Measurements from ENCODE around the gene ETNK2.
"Not testable (repeated sequence)": the region's sequence is repeated elsewhere in the genome, so short reads cannot be mapped to it uniquely, and the experiment has no call there.

The ETNK2 gene

DNA sequence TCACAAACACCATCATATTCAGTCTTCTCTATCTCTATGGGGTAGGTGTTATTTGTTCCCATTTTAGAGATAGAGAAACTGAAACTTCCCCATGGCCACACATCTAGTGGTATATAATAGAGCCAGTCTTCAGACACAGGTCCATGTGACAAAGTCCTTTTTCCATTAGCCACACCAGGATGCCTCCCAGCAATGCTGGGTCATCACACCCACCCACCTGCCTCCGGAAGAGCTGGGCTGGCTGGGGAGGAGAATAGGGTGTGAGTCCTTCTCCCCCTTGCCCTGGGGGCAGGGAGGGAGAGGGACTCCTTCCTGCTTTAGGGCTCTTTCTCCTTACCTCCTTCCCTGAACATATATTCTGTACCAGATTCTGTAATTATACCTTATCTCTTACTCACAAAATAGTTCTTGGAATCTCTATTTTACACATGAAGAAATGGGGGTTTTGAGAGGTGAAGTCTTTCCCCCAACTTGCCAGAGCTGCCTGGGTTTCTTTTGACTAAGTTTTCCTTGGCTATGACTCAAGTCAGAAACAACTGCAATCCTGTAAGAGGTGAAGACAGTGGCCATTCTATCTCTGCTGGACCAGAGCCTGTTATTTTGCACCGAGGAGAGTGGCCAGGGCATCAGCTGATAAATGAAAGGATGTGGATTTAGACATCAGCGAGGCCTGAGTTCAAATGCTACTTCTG lies 49.0 kb downstream of the ETNK2 start:
- Histone ChIP-seq H3K4me3 (ENCODE audit: low read depth in 1 of 2, low read length in 2 of 2) (no peak overlapping the region), H3K9ac (ENCODE audit: low read depth in 1 of 2, low read length in 2 of 2) (no peak overlapping the region), H3K9me3 (ENCODE audit: control insufficient read depth in 1 of 2, low read length in 2 of 2) (no peaks in the 10 kb centered on the region), H3K4me1 (ENCODE audit: control insufficient read depth in 1 of 2, insufficient read depth in 2 of 2, low read length in 2 of 2) (peaks cover 29 to 34% of the 10 kb centered on the region in 2 donors), H3K27me3 (ENCODE audit: control insufficient read depth in 1 of 2, insufficient read depth in 2 of 2, low read length in 2 of 2) (no peaks in the 10 kb centered on the region), H3K27ac (ENCODE audit: low read depth, low read length) (no peak overlapping the region), H3K36me3 (ENCODE audit: control insufficient read depth in 1 of 2, insufficient read depth in 2 of 2, low read length in 2 of 2) (no peaks in the 10 kb centered on the region)

DNA sequence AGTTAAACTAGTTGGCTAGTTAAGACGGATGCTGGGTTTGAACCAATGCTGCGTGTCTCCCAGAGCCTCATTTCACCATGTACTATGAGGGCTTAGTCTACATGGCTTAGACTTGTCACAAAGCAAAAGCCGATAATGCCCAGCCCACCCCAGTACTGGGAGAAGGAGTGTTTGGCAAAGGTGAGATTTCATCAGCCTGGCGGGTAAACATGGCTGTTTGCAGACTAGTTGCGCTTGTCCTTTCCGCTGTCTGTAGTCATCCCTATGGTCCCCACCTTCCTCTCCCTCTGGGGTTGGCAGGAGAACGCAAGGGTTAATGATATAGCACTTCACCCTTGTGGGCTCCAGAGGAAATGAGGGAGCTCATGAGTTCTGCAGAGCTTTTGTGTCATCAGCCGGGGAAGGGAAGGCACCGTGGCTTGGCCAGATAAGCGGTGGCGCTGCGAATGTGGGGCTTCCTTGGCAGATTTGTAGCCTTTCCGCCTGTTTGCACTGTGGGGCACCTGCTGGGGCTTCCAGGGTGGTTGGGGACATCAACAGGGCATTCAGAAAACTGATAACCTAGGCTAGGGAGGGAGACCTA lies 49.7 kb downstream of the ETNK2 start:
- H3K27me3 ChIP-seq (ENCODE audit: control insufficient read depth in 1 of 2, insufficient read depth in 2 of 2, low read length in 2 of 2), result no peaks in the 10 kb centered on the region
- no peaks in the 10 kb centered on the region for H3K36me3 ChIP-seq (ENCODE audit: control insufficient read depth in 1 of 2, insufficient read depth in 2 of 2, low read length in 2 of 2)
- H3K4me1 ChIP-seq (ENCODE audit: control insufficient read depth in 1 of 2, insufficient read depth in 2 of 2, low read length in 2 of 2), result peaks cover 29 to 34% of the 10 kb centered on the region in 2 donors
- H3K9me3 ChIP-seq (ENCODE audit: control insufficient read depth in 1 of 2, low read length in 2 of 2), result no peaks in the 10 kb centered on the region
- H3K4me3 ChIP-seq (ENCODE audit: low read depth in 1 of 2, low read length in 2 of 2), result no peak overlapping the region
- H3K9ac ChIP-seq (ENCODE audit: low read depth in 1 of 2, low read length in 2 of 2), result no peak overlapping the region
- no peak overlapping the region for H3K27ac ChIP-seq (ENCODE audit: low read depth, low read length)

GRCh38 chr1:204099754-204100153 lies 52.1 kb downstream of the ETNK2 start:
- peaks cover 29 to 35% of the 10 kb centered on the region in 2 donors for H3K4me1 ChIP-seq (ENCODE audit: control insufficient read depth in 1 of 2, insufficient read depth in 2 of 2, low read length in 2 of 2)
- not testable (repeated sequence) for H3K4me3 ChIP-seq (ENCODE audit: low read depth in 1 of 2, low read length in 2 of 2); H3K27ac ChIP-seq (ENCODE audit: low read depth, low read length); H3K9me3 ChIP-seq (ENCODE audit: control insufficient read depth in 1 of 2, low read length in 2 of 2); H3K9ac ChIP-seq (ENCODE audit: low read depth in 1 of 2, low read length in 2 of 2); H3K27me3 ChIP-seq (ENCODE audit: control insufficient read depth in 1 of 2, insufficient read depth in 2 of 2, low read length in 2 of 2); H3K36me3 ChIP-seq (ENCODE audit: control insufficient read depth in 1 of 2, insufficient read depth in 2 of 2, low read length in 2 of 2)

- no peaks in the 10 kb centered on the region for H3K9me3 ChIP-seq (ENCODE audit: control insufficient read depth in 1 of 2, low read length in 2 of 2)
- H3K4me3 ChIP-seq (ENCODE audit: low read depth in 1 of 2, low read length in 2 of 2), result no peak overlapping the region
- no peaks in the 10 kb centered on the region for H3K27me3 ChIP-seq (ENCODE audit: control insufficient read depth in 1 of 2, insufficient read depth in 2 of 2, low read length in 2 of 2)
- peaks cover 25 to 28% of the 10 kb centered on the region in 2 donors for H3K4me1 ChIP-seq (ENCODE audit: control insufficient read depth in 1 of 2, insufficient read depth in 2 of 2, low read length in 2 of 2)
- no peak overlapping the region for H3K9ac ChIP-seq (ENCODE audit: low read depth in 1 of 2, low read length in 2 of 2)
- no peak overlapping the region for H3K27ac ChIP-seq (ENCODE audit: low read depth, low read length)
- H3K36me3 ChIP-seq (ENCODE audit: control insufficient read depth in 1 of 2, insufficient read depth in 2 of 2, low read length in 2 of 2), result no peaks in the 10 kb centered on the region
Observed at GRCh38 chr1:204098683-204099082, 53.2 kb downstream of the ETNK2 start.

DNA sequence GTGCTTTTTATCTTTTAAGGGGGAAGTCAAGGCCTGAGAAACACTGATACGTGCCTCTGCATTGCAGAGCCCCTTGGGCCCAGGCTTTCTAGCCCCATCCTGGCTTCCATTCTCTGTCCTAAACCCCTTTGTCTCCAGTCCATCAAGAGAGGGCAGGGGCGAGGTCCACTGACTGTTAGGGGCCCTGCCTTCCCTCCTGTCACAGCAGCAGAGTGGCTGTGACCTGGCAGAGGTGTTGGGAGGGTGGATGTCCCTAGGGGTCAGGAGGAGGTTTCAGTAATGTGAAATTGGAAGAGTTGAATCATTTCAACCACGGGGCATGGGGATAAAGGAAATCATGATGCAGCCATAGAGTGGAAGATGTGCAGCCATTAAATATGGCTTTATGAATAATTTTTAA lies 54.9 kb downstream of the ETNK2 start:
- H3K36me3 ChIP-seq (ENCODE audit: control insufficient read depth in 1 of 2, insufficient read depth in 2 of 2, low read length in 2 of 2), result no peaks in the 10 kb centered on the region
- H3K9ac ChIP-seq (ENCODE audit: low read depth in 1 of 2, low read length in 2 of 2), result no peak overlapping the region
- H3K4me1 ChIP-seq (ENCODE audit: control insufficient read depth in 1 of 2, insufficient read depth in 2 of 2, low read length in 2 of 2), result peaks cover 20 to 25% of the 10 kb centered on the region in 2 donors
- H3K4me3 ChIP-seq (ENCODE audit: low read depth in 1 of 2, low read length in 2 of 2), result no peak overlapping the region
- no peaks in the 10 kb centered on the region for H3K27me3 ChIP-seq (ENCODE audit: control insufficient read depth in 1 of 2, insufficient read depth in 2 of 2, low read length in 2 of 2)
- no peaks in the 10 kb centered on the region for H3K9me3 ChIP-seq (ENCODE audit: control insufficient read depth in 1 of 2, low read length in 2 of 2)
- no peak overlapping the region for H3K27ac ChIP-seq (ENCODE audit: low read depth, low read length)

- Histone ChIP-seq H3K9me3 (ENCODE audit: control insufficient read depth in 1 of 2, low read length in 2 of 2) (no peaks in the 10 kb centered on the region), H3K4me3 (ENCODE audit: low read depth in 1 of 2, low read length in 2 of 2) (no peak overlapping the region), H3K27me3 (ENCODE audit: control insufficient read depth in 1 of 2, insufficient read depth in 2 of 2, low read length in 2 of 2) (no peaks in the 10 kb centered on the region), H3K4me1 (ENCODE audit: control insufficient read depth in 1 of 2, insufficient read depth in 2 of 2, low read length in 2 of 2) (peaks cover 19 to 21% of the 10 kb centered on the region in 2 donors), H3K27ac (ENCODE audit: low read depth, low read length) (no peak overlapping the region), H3K9ac (ENCODE audit: low read depth in 1 of 2, low read length in 2 of 2) (no peak overlapping the region), H3K36me3 (ENCODE audit: control insufficient read depth in 1 of 2, insufficient read depth in 2 of 2, low read length in 2 of 2) (no peaks in the 10 kb centered on the region)
Observed at GRCh38 chr1:204094856-204095634, 56.8 kb downstream of the ETNK2 start.

DNA sequence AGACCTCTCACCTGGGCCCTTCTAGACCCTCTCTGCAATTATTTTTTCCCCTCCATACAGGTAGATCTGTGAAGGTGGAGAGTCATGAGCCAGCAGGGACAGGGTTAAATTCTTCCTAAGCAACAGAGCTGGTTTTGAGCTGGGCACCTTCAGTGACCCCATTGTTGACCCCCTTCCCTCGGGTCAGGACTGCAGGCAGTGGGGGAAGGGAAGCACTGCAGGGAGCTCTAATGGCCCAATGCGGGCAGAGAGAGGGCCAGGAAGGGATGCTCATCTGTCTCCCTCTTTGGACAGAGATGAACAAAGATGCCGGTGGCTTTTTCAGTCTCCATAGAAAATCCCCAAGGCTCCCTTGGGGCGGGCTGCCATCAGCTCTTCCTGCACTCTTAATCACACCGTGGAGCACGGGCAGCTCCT lies 57.5 kb downstream of the ETNK2 start:
- Histone ChIP-seq H3K27ac (ENCODE audit: low read depth, low read length) (no peak overlapping the region), H3K9me3 (ENCODE audit: control insufficient read depth in 1 of 2, low read length in 2 of 2) (no peaks in the 10 kb centered on the region), H3K4me1 (ENCODE audit: control insufficient read depth in 1 of 2, insufficient read depth in 2 of 2, low read length in 2 of 2) (peaks cover 19 to 21% of the 10 kb centered on the region in 2 donors), H3K4me3 (ENCODE audit: low read depth in 1 of 2, low read length in 2 of 2) (no peak overlapping the region), H3K27me3 (ENCODE audit: control insufficient read depth in 1 of 2, insufficient read depth in 2 of 2, low read length in 2 of 2) (no peaks in the 10 kb centered on the region), H3K36me3 (ENCODE audit: control insufficient read depth in 1 of 2, insufficient read depth in 2 of 2, low read length in 2 of 2) (no peaks in the 10 kb centered on the region), H3K9ac (ENCODE audit: low read depth in 1 of 2, low read length in 2 of 2) (no peak overlapping the region)

GRCh38 chr1:204093781-204094180 lies 58.1 kb downstream of the ETNK2 start:
- Histone ChIP-seq H3K4me3 (ENCODE audit: low read depth in 1 of 2, low read length in 2 of 2) (peak overlapping the region in 1 of 2 donors; percentile 14), H3K9ac (ENCODE audit: low read depth in 1 of 2, low read length in 2 of 2) (peak overlapping the region in 1 of 2 donors; percentile 33), H3K27ac (ENCODE audit: low read depth, low read length) (peak overlapping the region; percentile 82), H3K4me1 (ENCODE audit: control insufficient read depth in 1 of 2, insufficient read depth in 2 of 2, low read length in 2 of 2) (peaks cover 19 to 22% of the 10 kb centered on the region in 2 donors), H3K9me3 (ENCODE audit: control insufficient read depth in 1 of 2, low read length in 2 of 2) (no peaks in the 10 kb centered on the region), H3K27me3 (ENCODE audit: control insufficient read depth in 1 of 2, insufficient read depth in 2 of 2, low read length in 2 of 2) (no peaks in the 10 kb centered on the region), H3K36me3 (ENCODE audit: control insufficient read depth in 1 of 2, insufficient read depth in 2 of 2, low read length in 2 of 2) (no peaks in the 10 kb centered on the region)

DNA sequence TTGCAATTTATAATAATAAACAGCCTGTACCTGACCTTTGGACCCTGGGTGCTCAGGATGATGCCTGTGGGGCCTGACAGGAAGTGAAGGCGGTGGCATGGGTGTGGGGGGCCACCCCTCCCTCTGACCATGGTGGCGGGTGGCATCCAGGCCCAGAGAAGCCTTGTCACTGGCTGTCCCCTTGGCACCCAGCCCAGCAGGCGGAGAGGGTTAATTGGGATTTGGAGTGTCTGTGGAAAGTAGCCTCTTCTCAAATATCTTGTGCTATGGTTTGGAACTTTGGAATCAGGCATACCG lies 58.5 kb downstream of the ETNK2 start:
- Histone ChIP-seq H3K27ac (ENCODE audit: low read depth, low read length) (peak overlapping the region; percentile 82), H3K4me3 (ENCODE audit: low read depth in 1 of 2, low read length in 2 of 2) (peak overlapping the region; percentile 14 to 47), H3K36me3 (ENCODE audit: control insufficient read depth in 1 of 2, insufficient read depth in 2 of 2, low read length in 2 of 2) (no peaks in the 10 kb centered on the region), H3K4me1 (ENCODE audit: control insufficient read depth in 1 of 2, insufficient read depth in 2 of 2, low read length in 2 of 2) (peaks cover 19 to 26% of the 10 kb centered on the region in 2 donors), H3K9ac (ENCODE audit: low read depth in 1 of 2, low read length in 2 of 2) (peak overlapping the region in 1 of 2 donors; percentile 65), H3K27me3 (ENCODE audit: control insufficient read depth in 1 of 2, insufficient read depth in 2 of 2, low read length in 2 of 2) (no peaks in the 10 kb centered on the region), H3K9me3 (ENCODE audit: control insufficient read depth in 1 of 2, low read length in 2 of 2) (no peaks in the 10 kb centered on the region)

Measured in duodenal mucosa (tissue), 2 donors.